ENCODE measurements around the gene VEZT.
"Not testable (repeated sequence)": the region's sequence is repeated elsewhere in the genome, so short reads cannot be mapped to it uniquely, and the experiment has no call there.

VEZT gene

GRCh38 chr12:95248604-95249360 is 31.2 kb downstream of the VEZT start:
- DNase-seq, result no peak

DNA sequence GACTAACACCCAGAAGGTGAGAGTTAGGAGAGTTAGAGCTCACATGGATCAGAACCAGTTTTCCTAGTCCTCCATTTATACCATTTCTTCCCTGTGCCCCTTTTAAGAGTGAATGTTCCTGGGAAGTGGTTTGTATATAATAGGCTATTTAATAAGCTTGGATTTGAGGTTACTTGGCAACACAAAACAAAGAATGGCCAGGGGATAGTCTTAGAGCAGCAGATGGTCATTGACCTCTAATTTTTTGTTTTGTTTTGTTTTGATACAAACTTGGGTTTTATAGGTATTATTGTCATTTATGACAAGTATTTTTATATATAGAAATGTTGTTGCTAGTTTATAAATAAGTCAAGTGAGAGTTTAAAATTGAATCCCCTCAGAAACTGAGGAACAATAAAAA is 35.8 kb downstream of the VEZT start:
- no peak for DNase-seq

DNA sequence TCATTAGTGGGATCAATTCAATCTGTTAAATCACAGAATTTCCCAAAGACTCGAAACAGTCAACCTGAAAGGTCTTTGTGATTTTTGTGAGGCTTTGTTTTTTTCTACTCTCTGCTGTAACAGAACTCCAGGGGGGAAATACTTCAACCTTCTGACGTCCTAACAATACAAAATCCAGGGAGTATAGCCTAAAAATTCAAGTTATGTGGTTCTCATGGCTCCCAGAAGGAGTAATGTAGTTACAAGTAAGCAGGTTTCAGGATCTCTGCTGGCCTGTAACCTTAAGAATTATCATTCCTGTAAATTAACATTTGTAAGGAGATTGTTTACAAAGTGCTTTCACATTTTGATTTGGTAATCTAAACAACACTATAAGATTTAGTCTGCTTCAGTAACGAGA is 39.9 kb downstream of the VEZT start:
- no peak for DNase-seq

- no peak for DNase-seq
These were observed 40.5 kb downstream of the VEZT start for GRCh38 chr12:95258151-95258550.

GRCh38 chr12:95258803-95259202 is 41.2 kb downstream of the VEZT start:
- DNase-seq, result no peak

- no peak for DNase-seq
These were observed 41.8 kb downstream of the VEZT start for GRCh38 chr12:95259368-95259767.

DNA sequence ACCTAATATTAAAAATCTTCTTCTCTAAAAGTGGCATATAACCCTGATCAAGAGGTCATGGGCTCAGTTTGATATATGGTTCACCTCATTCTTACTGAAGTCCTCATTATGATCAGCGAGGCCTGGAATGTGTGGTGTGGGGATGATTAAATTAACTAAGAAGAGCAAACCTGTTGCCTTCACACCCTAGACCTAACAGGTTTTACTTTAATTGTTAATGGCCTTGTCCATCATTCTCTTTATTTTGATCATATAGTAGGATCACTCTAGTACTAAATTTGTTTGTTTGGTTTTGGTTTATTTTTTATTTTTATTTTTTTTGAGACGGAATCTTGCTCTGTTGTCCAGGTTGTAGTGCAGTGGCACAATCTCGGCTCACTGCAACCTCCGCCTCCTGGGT is 43.5 kb downstream of the VEZT start:
- no peak for DNase-seq

DNA sequence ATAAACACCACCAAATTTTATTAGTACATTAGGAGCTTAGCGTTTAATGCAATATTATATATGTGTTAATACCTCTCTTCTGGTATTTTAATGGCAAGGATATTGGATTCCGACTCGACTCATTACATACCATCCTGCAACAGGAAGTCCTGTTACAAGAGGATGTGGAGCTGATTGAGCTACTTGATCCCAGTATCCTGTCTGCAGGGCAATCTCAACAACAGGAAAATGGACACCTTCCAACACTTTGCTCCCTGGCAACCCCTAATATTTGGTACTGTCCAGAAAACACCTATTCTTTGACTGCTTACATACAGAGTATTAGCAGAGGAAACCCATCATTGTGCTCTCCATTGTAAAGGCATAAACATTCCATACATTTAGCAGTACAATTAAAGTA is 45.2 kb downstream of the VEZT start:
- DNase-seq, result no peak

DNA sequence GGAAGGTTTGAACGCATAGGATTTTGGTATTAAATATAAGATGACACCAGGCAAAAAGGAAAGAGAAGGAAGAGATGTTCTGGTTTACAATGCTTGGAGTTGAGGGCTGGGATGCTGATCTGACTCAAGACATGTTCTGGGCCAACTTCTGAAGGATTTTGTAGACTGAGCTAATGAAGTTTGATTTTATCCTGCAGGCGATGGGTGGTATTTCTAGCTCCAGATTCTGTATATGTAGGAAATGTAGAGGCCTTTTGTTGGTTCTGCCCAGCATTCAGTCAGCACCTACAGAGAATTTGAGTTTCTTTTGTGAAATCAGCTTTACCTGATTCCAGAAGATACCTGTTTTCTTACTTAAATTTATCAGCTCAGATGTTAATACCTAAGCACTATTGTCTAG is 48.2 kb downstream of the VEZT start:
- DNase-seq, result no peak

- no peak for DNase-seq
These were observed 48.6 kb downstream of the VEZT start for GRCh38 chr12:95266254-95266653.

- DNase-seq, result no peak
These were observed 52.3 kb downstream of the VEZT start for GRCh38 chr12:95269892-95270291.

GRCh38 chr12:95271465-95271864 is 53.9 kb downstream of the VEZT start:
- no peak for DNase-seq

DNA sequence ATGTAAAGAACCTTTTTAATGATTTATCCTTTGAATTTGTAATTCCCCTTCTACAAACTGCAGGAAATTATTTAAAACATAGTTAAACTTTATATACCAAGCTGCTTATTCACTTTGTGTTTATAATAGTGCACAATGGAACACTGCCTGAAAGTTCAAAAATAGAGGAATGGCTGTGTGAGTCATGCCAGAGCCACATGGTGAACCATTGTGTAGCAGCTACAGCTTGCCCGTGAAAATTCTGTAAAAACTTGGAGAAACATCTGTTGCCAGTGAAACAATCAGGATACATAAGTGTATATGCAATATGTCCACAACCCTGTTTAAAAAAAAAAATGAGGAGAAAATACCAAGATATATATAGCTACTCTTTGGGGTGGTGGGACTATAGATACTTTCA is 59.5 kb downstream of the VEZT start:
- DNase-seq, result peak in 1 of 51 donors; percentile 12

GRCh38 chr12:95279856-95280255 is 62.2 kb downstream of the VEZT start:
- no peak for DNase-seq

DNA sequence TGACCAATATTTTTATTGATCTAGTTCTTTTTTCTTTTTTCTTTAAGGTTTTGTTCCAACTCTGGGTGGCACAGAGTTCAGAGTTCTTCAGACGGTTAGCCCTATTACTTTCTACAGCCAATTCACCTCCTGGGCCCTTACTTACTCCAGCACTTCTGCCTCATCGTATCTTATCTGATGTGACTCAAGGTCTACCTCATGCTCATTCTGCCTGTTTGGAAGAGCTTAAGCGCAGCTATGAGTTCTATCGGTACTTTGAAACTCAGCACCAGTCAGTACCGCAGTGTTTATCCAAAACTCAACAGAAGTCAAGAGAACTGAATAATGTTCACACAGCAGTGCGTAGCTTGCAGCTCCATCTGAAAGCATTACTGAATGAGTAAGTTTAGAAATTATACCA is 64.7 kb downstream of the VEZT start:
- DNase-seq, result no peak

GRCh38 chr12:95283371-95283770 is 65.8 kb downstream of the VEZT start:
- DNase-seq, result no peak

DNA sequence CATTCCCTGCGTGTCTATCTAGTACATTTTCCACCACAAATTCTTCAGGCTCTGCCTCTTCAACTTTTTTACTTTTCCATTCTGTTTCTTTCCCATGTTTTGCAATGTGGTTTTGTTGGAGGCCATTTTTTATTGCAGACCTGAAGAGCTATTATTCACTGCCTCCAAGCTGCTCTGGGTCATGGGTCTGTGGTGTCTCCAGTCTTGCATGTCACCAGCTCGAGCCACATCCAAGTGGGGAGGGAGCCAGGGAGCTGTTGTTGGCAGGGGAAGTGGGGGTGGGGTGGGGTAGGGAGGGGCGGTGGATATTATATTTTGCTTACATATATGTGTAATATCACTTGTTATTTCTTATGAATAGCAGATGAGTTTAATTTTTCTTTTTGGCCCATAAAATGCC is 69.1 kb downstream of the VEZT start:
- no peak for DNase-seq

- no peak for DNase-seq
These were observed 73.9 kb downstream of the VEZT start for GRCh38 chr12:95291501-95291900.

DNA sequence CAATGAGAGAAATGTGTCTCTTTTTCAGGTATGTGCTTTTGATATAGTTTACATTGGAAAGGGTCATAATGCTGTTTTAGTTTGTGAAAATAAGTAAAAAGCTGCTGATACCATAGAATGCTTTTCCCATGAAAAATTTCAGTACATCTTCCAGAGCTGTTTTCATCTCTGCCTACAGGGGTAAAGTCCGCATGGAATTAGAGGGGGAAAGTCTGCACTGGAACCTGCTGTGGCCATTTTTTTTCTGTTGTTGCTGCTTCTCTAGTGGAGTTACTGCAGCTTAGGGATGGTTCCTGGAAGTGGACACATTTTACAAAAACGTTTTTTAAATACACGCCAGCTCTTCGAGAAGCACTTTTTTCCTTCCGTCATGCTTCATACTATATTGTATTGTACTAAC is 81.3 kb downstream of the VEZT start:
- no peak for DNase-seq

DNA sequence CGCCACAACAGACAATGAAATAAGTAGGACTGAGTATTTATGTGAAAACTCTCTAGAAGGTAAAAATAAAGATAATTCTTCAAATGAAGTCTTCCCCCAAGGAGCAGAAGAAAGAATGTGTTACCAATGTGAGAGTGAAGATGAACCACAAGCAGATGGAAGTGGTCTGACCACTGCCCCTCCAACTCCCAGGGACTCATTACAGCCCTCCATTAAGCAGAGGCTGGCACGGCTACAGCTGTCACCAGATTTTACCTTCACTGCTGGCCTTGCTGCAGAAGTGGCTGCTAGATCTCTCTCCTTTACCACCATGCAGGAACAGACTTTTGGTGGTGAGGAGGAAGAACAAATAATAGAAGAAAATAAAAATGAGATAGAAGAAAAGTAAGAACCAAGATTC is 82.7 kb downstream of the VEZT start:
- DNase-seq, result no peak

GRCh38 chr12:95303476-95303875 is 85.9 kb downstream of the VEZT start:
- no peak for DNase-seq

DNA sequence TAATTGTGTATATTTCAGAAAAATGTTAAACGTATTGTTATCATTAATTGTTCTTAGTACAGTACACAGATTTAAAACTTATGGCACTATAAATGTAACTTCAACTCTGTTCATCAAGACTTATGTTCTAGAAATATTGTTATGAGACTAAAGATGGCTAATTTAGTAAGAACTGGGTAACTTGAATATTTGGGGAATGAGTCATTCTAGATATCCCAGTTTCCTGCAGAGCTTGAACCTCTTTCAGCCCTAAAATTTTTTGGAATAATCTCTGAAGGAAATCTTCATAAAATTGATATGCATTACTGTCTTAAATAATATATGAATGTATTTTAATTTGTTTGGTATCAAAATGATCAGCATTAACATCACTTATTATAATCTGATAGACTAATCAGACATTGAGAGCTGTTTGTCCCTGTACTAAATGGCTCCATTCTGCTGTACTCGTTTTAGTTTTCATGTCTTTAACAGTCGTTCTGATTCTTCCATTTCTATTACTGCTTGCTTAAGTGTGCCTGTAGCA is 87.1 kb downstream of the VEZT start:
- no peak for DNase-seq

GRCh38 chr12:95312656-95313055 is 95.0 kb downstream of the VEZT start:
- DNase-seq, result no peak

GRCh38 chr12:95314756-95315155 is 97.1 kb downstream of the VEZT start:
- not testable (repeated sequence) for DNase-seq
